Upper lobe of left lung (tissue), 4 donors: ENCODE measurements around the gene ALDH1A3.

ENCODE experiments used
- EP300 ChIP-seq, 4 donors: sonication (generic); formaldehyde crosslinking; IDR thresholded peaks; one replicate each; pipeline ENCODE4 v1.5.1; 2017; ENCODE audit warnings: antibody characterized with exemption in 4 of 4, control low read depth in 2 of 4
- POLR2A ChIP-seq, 4 donors: fragments of 450-650 bp; IDR thresholded peaks; one replicate each; pipeline ENCODE4 v1.5.1; 2016 to 2017; ENCODE audit warnings: antibody characterized with exemption in 4 of 4, mild to moderate bottlenecking in 2 of 4
- POLR2AphosphoS5 ChIP-seq, 2 donors: sonication (generic); formaldehyde crosslinking; IDR thresholded peaks; one replicate each; pipeline ENCODE4 v1.5.1; 2017; ENCODE audit warnings: antibody characterized with exemption in 2 of 2
- TF ChIP-seq, protein P1 (sequence below), 6 experiments: fragments of 450-650 bp in 4 of 6; fragments of 200-600 bp in 2 of 6; sonication (generic) in 2 of 6; IDR thresholded peaks; one replicate each; pipeline ENCODE4 v1.5.1; 2016 to 2019; ENCODE audit warnings: antibody characterized with exemption in 6 of 6

DNA sequence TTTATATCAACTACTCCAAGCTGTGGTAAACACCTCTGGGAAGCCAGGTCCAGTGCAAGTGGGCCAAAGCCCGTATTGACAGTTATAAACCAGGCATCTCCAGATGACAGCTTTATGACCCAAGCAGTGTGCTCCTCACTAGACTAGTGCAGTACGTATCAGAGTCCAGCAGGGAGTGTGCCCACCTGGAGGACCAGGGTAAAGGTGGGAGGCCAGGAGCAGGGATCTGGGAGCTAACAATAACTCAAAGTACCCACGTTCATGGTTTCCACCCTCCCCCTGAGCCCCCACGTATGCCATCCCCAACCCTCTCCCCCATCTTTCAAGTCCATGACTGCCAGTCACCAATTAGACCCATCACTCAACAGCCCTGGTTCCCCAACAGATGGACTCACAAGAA lies 27.0 kb upstream of the ALDH1A3 start:
- TF ChIP-seq, protein P1, sequence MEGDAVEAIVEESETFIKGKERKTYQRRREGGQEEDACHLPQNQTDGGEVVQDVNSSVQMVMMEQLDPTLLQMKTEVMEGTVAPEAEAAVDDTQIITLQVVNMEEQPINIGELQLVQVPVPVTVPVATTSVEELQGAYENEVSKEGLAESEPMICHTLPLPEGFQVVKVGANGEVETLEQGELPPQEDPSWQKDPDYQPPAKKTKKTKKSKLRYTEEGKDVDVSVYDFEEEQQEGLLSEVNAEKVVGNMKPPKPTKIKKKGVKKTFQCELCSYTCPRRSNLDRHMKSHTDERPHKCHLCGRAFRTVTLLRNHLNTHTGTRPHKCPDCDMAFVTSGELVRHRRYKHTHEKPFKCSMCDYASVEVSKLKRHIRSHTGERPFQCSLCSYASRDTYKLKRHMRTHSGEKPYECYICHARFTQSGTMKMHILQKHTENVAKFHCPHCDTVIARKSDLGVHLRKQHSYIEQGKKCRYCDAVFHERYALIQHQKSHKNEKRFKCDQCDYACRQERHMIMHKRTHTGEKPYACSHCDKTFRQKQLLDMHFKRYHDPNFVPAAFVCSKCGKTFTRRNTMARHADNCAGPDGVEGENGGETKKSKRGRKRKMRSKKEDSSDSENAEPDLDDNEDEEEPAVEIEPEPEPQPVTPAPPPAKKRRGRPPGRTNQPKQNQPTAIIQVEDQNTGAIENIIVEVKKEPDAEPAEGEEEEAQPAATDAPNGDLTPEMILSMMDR (IDR thresholded peaks at IDR 0.05) = no peak
- TF ChIP-seq EP300 (IDR thresholded peaks at IDR 0.05) (no peak), POLR2A (IDR thresholded peaks at IDR 0.05) (no peak), POLR2AphosphoS5 (IDR thresholded peaks at IDR 0.05) (no peak)
